GM12892 (cell line): ENCODE measurements around the gene ODAD3.
"Not testable (repeated sequence)": the region's sequence is repeated elsewhere in the genome, so short reads cannot be mapped to it uniquely, and the experiment has no call there.

Experiments
- DNase-seq: peaks from one replicate; pipeline ENCODE4 v3.0.0; 2011; ENCODE audit not compliant: insufficient read length
- FAIRE-seq: peaks from 2 replicates; lab custom pipeline; 2011; peaks lifted over from hg19 to GRCh38; lab: Jason Lieb, UNC
- POLR2A ChIP-seq: IDR thresholded peaks from 2 replicates; pipeline ENCODE4 v1.6.1; 2011; ENCODE audit warnings: low read depth, low read length, control low read depth
- POLR2AphosphoS5 ChIP-seq: IDR thresholded peaks from 2 replicates; pipeline ENCODE4 v1.6.1; 2011; ENCODE audit warnings: low read depth, low read length, control low read depth
- TAF1 ChIP-seq: IDR thresholded peaks from 2 replicates; pipeline ENCODE4 v1.6.1; 2011; ENCODE audit warnings: low read depth, mild to moderate bottlenecking, control low read depth, low read length, borderline replicate concordance

Gene ODAD3

GRCh38 chr19:11408591-11408990 is 26.3 kb downstream of the ODAD3 start:
- FAIRE-seq: no peak

GRCh38 chr19:11406703-11407236 is 28.2 kb downstream of the ODAD3 start:
- not testable (repeated sequence) for FAIRE-seq, DNase-seq

More at GRCh38 chr19:11408591-11408990, 26.3 kb downstream of the ODAD3 start:
- DNase-seq: no peak
- no peak for TF ChIP-seq TAF1
- TF ChIP-seq POLR2A: no peak

GRCh38 chr19:11405846-11406643 is 28.9 kb downstream of the ODAD3 start:
- DNase-seq (no peak), FAIRE-seq (no peak)
- TF ChIP-seq TAF1 (no peak), POLR2A (no peak), POLR2AphosphoS5 (no peak)

- no peak for FAIRE-seq
- no peak for DNase-seq
- TF ChIP-seq POLR2AphosphoS5: no peak
- TF ChIP-seq POLR2A: no peak
- TF ChIP-seq TAF1: no peak
Observed at GRCh38 chr19:11404588-11405222, 30.2 kb downstream of the ODAD3 start.

DNA sequence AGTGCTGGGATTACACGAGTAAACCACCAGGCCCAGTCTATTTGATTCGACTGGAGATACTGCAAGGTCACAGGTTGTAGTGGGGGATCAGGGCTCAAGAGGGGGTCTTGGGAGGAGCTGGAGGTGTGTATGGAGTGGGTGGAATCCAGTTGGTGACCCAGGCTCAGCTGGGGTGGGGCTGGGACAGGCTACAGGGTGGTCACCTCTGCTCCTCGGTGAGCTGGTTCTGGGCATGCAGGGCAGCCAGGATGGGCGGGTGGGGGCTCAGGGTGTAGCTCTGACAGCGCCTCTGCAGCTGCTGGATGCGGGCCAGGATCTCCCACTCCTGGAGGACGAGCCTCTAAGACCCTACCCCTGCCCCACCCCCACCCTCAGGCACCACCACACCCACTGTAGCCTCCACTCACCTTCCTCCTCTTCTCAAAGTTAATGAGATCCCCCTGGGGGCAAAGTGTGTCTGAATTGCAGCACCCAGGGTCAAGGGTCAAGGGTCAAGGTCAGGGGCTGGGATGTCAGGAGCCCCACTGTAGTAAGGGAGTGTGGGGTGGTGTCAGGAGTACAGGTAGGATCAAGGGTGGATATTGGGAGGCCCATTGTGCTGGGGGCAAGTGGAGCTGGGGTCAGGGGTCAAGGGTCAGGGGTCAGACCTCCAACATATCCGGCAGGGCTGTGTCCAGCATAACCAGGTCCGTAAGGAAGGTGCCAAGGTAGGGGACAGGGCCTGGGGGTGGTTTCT is 32.9 kb downstream of the ODAD3 start:
- DNase-seq (no peak), FAIRE-seq (no peak)
- TF ChIP-seq POLR2A (no peak), POLR2AphosphoS5 (no peak), TAF1 (no peak)

DNA sequence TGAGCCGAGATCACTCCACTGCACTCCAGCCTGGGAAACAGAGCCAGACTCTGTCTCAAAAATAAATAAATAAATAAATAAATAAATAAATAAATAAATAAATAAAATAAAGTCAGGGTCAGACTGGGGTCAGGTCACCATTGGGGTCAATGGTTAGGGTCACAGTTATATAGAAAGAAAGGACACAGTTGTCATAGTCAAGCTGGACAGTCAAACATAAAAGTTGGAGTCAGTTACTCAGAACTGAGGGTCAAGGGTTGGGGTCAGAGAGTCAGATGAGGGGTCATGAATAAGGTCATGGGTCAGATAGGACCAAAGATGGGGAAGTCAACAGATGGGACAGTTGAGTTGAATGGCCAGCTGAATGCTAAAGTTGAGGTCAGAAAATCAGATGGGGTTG is 34.1 kb downstream of the ODAD3 start:
- no peak for FAIRE-seq
- TF ChIP-seq TAF1 (no peak), POLR2A (no peak), POLR2AphosphoS5 (no peak)
- no peak for DNase-seq

DNA sequence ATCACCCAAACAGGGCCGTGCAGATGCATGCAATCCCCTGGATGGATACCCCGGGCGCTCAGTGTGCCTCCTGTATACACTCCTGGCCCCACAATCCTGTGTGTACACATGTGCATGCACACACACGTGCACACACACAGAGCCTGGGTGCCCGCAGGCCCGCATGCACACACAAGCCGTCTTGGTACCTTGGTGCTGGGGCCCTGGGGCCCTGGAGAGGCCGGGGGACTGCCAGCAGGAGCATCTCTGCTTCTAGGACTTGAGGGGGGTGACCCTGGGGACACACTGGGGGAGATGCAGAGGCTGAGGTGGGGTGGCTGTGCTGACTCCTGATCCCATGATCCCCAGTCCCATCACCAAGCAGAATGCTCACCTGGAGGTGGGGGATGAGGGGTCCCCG is 35.3 kb downstream of the ODAD3 start:
- TF ChIP-seq POLR2A (no peak), POLR2AphosphoS5 (no peak), TAF1 (no peak)
- FAIRE-seq (no peak), DNase-seq (no peak)

DNA sequence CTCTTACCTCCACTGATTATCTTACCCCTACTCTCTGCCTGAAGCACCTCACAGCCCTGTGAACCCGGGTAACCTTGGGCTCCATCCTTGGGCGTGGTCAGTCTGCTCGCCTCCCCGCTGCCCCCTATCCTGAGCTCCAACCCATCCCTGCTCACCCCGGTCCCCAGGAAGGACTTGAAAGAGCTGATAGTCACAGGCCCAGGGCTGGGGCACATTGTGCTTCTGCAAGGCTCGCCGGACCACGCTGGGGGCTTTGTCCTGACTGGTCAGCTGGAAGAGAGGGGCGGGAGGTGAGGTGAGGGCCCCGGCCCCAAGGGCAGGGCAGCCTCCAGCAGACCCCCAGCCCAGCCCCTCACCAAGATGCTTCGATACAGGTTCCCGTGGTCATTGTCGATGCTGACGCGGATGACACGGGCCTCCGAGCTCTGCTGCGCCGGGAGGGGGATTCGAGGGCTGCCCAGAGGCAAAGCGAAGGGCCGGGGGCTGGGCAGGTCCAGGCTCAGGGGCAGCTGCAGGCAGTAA is 37.8 kb downstream of the ODAD3 start:
- FAIRE-seq: no peak
- no peak for DNase-seq
- no peak for TF ChIP-seq POLR2AphosphoS5
- TF ChIP-seq TAF1: no peak
- TF ChIP-seq POLR2A: no peak

- no peak for TF ChIP-seq TAF1
- FAIRE-seq (no peak), DNase-seq (no peak)
Observed at GRCh38 chr19:11390933-11391680, 43.8 kb downstream of the ODAD3 start.

DNA sequence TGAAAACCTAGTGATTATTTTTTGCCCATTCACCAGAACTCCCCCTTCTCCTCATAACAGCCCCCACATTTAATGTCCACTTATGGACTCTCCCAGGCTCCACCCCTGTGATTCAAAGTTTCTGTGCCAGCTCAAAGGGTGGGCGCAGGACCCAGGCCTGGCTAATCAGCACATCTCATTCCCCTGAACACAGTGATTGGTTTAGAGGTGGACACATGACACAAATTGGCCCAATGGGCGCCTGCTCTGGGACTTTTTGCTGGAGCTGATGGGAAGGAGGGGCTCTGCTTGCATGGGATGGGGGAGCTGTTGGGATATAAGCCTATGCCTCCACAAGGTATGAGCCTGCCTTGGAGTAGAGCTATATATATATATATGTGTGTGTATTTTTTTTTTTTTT is 44.6 kb downstream of the ODAD3 start:
- TF ChIP-seq TAF1 (no peak), POLR2A (no peak), POLR2AphosphoS5 (no peak)
- no peak for FAIRE-seq
- no peak for DNase-seq
